Motor neuron (in vitro differentiated cells): ENCODE results near the gene COL6A1. TPM values are rescaled to one million over a fixed set of nuclear protein-coding genes. Genes with fewer than 3 reads are reported as not detected.

Experiments used
- ATAC-seq, 8 experiments: fragments of 200-7000 bp; cut with Tn5 transposase; replicated peaks in 6 of 8; 2 replicates each; pipeline ENCODE4 v1.8.0; 2021; ENCODE audit warnings: mild to moderate bottlenecking in 8 of 8, moderate library complexity in 8 of 8
- H3K27ac ChIP-seq, 2 donors: fragments of 250-450 bp; sonication (Bioruptor Pico); 2 replicates each; pipeline ENCODE4 v1.9.0; 2021; ENCODE audit warnings: antibody characterized with exemption in 2 of 2, mild to moderate bottlenecking in 2 of 2, moderate library complexity in 1 of 2
- H3K4me1 ChIP-seq, 2 donors: fragments of 250-450 bp; sonication (Bioruptor Pico); replicated peaks in 1 of 2; 2 replicates each; pipeline ENCODE4 v1.6.1; 2021; ENCODE audit warnings: antibody characterized with exemption in 2 of 2, mild to moderate bottlenecking in 2 of 2, moderate library complexity in 1 of 2
- H3K4me3 ChIP-seq, 5 donors: fragments of 250-450 bp; sonication (Bioruptor Pico); 2 replicates each; pipeline ENCODE4 v1.9.0; 2021; ENCODE audit warnings: antibody characterized with exemption in 5 of 5, mild to moderate bottlenecking in 5 of 5, moderate library complexity in 4 of 5
- WGBS, 10 experiments: fragments of 450-650 bp; shearing (Covaris generic); methylation state at CpG; one replicate each; pipeline ENCODE4 v1.0.0; 2022; 5-methylcytosine and 5-hydroxymethylcytosine counted together
- in situ Hi-C, 9 experiments: fragments of 400-800 bp; cut with MboI; loops; one replicate each; pipeline ENCODE4 v1.15.0; 2021; ENCODE audit warnings: low sequenced_read_pairs in 9 of 9, low pct_unique_long_range_greater_than_20kb in 2 of 9; ENCODE audit not compliant: unreplicated experiment in 9 of 9
- total RNA-seq, 8 experiments: library from RNA; unstranded; fragments of 300-600 nt; gene quantifications; 2 replicates each; pipeline versions ENCODE4 v1.2.3 to v1.2.4, GENCODE V29; 2022

Gene COL6A1
- total RNA-seq, 8 experiments from 2014 or later = 12.4 to 184 (median 81.7) TPM

DNA sequence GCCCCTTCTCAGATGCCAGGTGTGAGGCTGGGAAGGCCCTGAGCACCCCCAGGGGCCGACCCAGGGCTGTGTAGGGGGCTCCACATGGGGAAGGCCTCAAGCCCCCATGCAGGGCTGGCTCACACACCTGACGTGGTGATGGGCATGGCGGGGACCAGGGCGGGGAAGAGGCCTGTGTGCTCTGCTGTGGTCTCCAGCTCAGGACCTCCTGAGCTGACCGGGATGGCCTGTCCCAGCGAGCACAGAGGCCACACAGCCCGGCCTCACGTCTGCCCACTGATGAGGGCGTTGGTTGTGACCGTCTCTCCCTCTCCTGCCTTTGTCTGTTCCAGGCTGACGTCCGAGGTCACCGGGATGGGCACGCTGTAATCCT lies 40.2 kb upstream of the COL6A1 start:
- Histone ChIP-seq H3K27ac (peak overlapping the region in 1 of 2 donors; percentile 76), H3K4me1 (peaks cover 6 to 16% of the 10 kb centered on the region in 2 donors), H3K4me3 (no peak overlapping the region)
- in situ Hi-C loops = no loop called here
- peak in 5 of 8 experiments; percentile 35 to 47 (median 38) for ATAC-seq
- WGBS, 10 experiments = 80 to 90% (median 83%) methylated on average over 2 to 4 of the region's 14 CpGs; no CpG with 5 or more reads in 7 of the 10 experiments

DNA sequence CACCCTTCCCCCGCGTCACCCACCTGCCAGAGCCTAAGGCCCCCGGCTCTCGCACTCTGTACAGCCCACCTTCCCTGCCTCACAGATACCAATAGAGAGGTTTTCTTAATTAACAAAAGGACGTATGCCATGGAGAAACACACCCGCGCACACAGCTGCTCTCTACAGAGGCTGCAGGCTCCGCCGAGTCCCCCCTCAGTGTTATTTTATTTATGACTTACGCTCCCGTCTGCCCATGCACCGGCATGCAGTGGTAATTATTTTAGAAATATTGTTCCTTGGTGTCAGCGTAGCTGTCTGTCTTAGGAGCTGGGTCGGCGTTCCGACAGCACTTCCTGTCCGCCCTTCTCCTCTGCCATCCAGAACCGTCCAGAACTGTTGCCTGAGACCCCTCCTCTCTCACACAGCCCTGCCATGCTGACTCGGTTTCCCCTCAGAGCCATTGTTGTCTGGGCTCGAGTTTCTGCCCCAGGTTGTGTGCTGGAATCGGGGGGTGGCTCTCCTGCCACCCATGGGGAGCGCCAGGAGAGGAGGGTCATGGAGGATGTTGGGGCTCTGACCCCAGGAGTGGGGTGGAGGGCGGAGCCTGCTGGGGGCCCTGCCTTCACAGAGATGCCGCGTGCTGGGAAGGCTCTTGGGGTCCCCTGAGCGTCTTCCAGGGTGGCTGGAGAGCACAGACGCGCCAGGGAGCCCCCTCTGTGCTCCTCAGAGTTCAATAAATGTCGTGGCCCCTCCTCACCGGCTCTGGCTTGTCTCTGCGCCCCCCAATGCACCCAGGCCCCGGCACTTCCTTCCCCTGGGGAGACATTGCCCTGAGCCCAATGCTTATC lies 39.6 kb upstream of the COL6A1 start:
- 20 to 83% (median 55%) methylated on average over 1 to 15 of the region's 32 CpGs; no CpG with 5 or more reads in 3 of the 10 experiments for WGBS, 10 experiments
- peak in 5 of 8 experiments; percentile 31 to 82 (median 71) for ATAC-seq
- Histone ChIP-seq H3K4me1 (peaks cover 6 to 16% of the 10 kb centered on the region in 2 donors), H3K27ac (peak overlapping the region in 1 of 2 donors; percentile 76), H3K4me3 (no peak overlapping the region)
- in situ Hi-C loops = no loop called here

- WGBS, 10 experiments = 71 to 100% (median 82%) methylated on average over 1 to 6 of the region's 20 CpGs; no CpG with 5 or more reads in 5 of the 10 experiments
- peaks cover 6 to 16% of the 10 kb centered on the region in 2 donors for H3K4me1 ChIP-seq
- in situ Hi-C loops = no loop called here
- ATAC-seq = no peak
- H3K4me3 ChIP-seq = no peak overlapping the region
- no peak overlapping the region for H3K27ac ChIP-seq
These were observed 38.6 kb upstream of the COL6A1 start for GRCh38 chr21:45942755-45943629.

GRCh38 chr21:45943630-45944540 lies 37.7 kb upstream of the COL6A1 start:
- no peak for ATAC-seq
- in situ Hi-C loops = no loop called here
- Histone ChIP-seq H3K27ac (no peak overlapping the region), H3K4me3 (no peak overlapping the region), H3K4me1 (peaks cover 6 to 16% of the 10 kb centered on the region in 2 donors)
- 60% methylated on average over 1 of the region's 8 CpGs; no CpG with 5 or more reads in 9 of the 10 experiments for WGBS, 10 experiments

- no peak overlapping the region for H3K27ac ChIP-seq
- in situ Hi-C loops = no loop called here
- H3K4me1 ChIP-seq = peaks cover 6 to 16% of the 10 kb centered on the region in 2 donors
- no peak for ATAC-seq
- no peak overlapping the region for H3K4me3 ChIP-seq
- WGBS, 10 experiments = 55 to 100% (median 87%) methylated on average over 1 to 4 of the region's 14 CpGs; no CpG with 5 or more reads in 6 of the 10 experiments
These were observed 37.0 kb upstream of the COL6A1 start for GRCh38 chr21:45944601-45945000.

- Histone ChIP-seq H3K27ac (no peak overlapping the region), H3K4me3 (no peak overlapping the region), H3K4me1 (peaks cover 6 to 16% of the 10 kb centered on the region in 2 donors)
- in situ Hi-C loops = no loop called here
- ATAC-seq = no peak
- 79 to 94% (median 85%) methylated on average over 2 to 14 of the region's 24 CpGs; no CpG with 5 or more reads in 4 of the 10 experiments for WGBS, 10 experiments
These were observed 36.3 kb upstream of the COL6A1 start for GRCh38 chr21:45945066-45945867.

DNA sequence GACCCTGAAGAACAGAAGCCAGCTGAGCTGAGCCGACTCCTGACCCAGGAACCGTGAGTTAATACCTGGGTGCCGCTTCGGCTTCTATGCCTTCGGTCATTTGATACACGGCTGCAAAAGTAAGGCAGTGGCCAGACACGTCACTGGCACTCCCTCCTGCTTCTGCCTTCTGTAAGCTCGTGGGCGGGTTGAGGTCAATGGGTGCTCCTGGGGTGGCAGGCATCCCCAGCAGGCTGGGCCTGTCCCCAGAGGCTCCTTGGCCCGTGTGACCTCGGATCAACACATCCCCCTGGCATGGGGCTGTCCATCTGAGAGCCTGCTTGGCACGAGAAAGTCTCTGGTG lies 35.7 kb upstream of the COL6A1 start:
- ATAC-seq = no peak
- WGBS, 10 experiments = 71 to 100% (median 74%) methylated on average over 2 to 4 of the region's 12 CpGs; no CpG with 5 or more reads in 5 of the 10 experiments
- no peak overlapping the region for H3K4me3 ChIP-seq
- H3K4me1 ChIP-seq = peaks cover 6 to 15% of the 10 kb centered on the region in 2 donors
- in situ Hi-C loops = no loop called here
- H3K27ac ChIP-seq = no peak overlapping the region

- no peak overlapping the region for H3K27ac ChIP-seq
- WGBS, 10 experiments = 78 to 100% (median 92%) methylated on average over 2 to 9 of the region's 16 CpGs; no CpG with 5 or more reads in 3 of the 10 experiments
These were observed 34.3 kb upstream of the COL6A1 start for GRCh38 chr21:45947296-45947695.

GRCh38 chr21:45947716-45948255 lies 33.8 kb upstream of the COL6A1 start:
- in situ Hi-C loops = no loop called here
- WGBS, 10 experiments = 80 to 100% (median 92%) methylated on average over 1 to 14 of the region's 16 CpGs; no CpG with 5 or more reads in 1 of the 10 experiments
- Histone ChIP-seq H3K4me3 (no peak overlapping the region), H3K4me1 (no peaks in the 10 kb centered on the region), H3K27ac (no peak overlapping the region)
- no peak for ATAC-seq

More at GRCh38 chr21:45947296-45947695, 34.3 kb upstream of the COL6A1 start:
- no peak for ATAC-seq
- in situ Hi-C loops = no loop called here
- H3K4me1 ChIP-seq = peaks cover 0 to under 1% of the 10 kb centered on the region in 2 donors
- no peak overlapping the region for H3K4me3 ChIP-seq

GRCh38 chr21:45948576-45949141 lies 32.9 kb upstream of the COL6A1 start:
- ATAC-seq = peak in 1 of 8 experiments; percentile 26
- in situ Hi-C loops = no loop called here
- Histone ChIP-seq H3K4me3 (no peak overlapping the region), H3K4me1 (peaks cover 0 to 1% of the 10 kb centered on the region in 2 donors), H3K27ac (no peak overlapping the region)
- WGBS, 10 experiments = 29 to 100% (median 72%) methylated on average over 1 to 9 of the region's 29 CpGs; no CpG with 5 or more reads in 2 of the 10 experiments
